Activated CD8-positive, alpha-beta memory T cell treated with anti-CD3 and anti-CD28 coated beads for 48 hours (primary cell): ENCODE data around the gene METTL24.
"Not testable (repeated sequence)": the region's sequence is repeated elsewhere in the genome, so short reads cannot be mapped to it uniquely, and the experiment has no call there.

ENCODE experiments used
- DNase-seq, 3 experiments: peaks; one replicate each; pipeline ENCODE4 v3.0.0-alpha.2; 2020; ENCODE audit warnings: low read depth in 2 of 3, low spot score in 2 of 3

The METTL24 gene

DNA sequence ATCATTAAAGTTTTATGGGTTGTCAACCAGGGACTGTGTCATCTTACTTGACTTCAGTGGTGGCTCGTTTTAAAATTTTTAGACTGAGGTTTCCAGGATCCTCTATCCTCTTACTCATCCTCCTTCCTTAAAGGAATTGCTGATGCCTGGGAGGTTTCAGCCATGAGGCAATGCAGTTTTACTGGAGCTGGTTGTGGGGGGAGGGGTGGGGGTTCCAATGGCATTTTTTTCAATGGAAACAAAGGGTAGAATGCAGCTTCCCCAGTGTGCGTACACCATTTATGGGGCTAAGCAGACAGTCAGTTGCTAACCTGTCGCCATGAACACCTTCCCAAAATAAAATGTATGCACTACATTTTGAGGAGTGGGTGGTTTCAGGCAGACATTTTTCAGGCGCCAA, 88.0 kb downstream of the METTL24 start:
- DNase-seq, result no peak

GRCh38 chr6:110269623-110270022, 88.5 kb downstream of the METTL24 start:
- DNase-seq, result no peak

GRCh38 chr6:110266996-110267395, 91.2 kb downstream of the METTL24 start:
- DNase-seq, result no peak

GRCh38 chr6:110265273-110265672, 92.9 kb downstream of the METTL24 start:
- no peak for DNase-seq

- DNase-seq, result no peak
These were observed 101.8 kb downstream of the METTL24 start for GRCh38 chr6:110256366-110256765.

DNA sequence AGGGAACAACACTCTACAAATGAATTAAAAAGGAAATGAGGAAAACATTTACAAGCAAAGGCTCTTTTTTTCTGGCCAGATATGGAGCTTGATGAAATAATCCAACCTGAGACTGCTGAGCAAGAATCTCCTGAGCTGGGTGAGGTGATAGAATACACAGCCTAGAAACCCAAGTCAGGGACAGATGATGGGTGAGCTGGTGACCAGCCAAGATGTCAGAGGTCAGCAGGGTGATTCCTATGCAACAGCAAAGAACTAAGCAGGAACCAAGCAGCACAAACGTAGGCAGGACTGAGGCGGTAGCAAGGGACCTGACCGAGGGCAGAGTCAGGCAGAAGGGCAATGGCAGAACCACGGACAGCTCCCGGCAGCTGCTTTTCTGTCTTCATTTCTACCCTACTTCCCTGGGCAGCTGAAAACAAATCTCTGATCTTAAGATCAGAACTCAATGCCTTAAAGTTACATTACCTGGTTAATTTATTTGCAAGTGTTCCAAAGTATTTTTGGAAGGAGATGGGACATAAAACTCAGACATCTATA, 102.9 kb downstream of the METTL24 start:
- DNase-seq, result no peak

GRCh38 chr6:110250838-110251237, 107.3 kb downstream of the METTL24 start:
- DNase-seq, result no peak

DNA sequence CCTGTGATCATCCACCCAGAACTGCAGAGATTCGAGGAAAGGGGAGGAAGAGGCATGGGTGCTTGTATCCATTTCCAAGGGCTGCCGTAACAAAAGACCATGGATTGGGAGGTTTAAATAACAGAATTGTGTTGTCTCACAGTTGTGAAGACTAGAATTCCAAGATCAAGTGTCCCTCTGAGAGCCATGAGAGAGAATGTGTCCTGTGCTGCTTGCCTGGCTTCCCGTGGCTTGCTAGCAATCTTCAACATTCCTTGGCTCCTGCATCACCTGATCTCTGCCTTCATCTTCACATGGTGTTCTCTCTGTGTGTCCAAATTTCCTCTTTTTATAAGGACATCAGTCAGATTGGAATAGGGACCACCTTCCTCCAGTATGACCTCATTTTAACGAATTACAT, 108.1 kb downstream of the METTL24 start:
- DNase-seq, result no peak

GRCh38 chr6:110246900-110247546, 111.1 kb downstream of the METTL24 start:
- no peak for DNase-seq

GRCh38 chr6:110246378-110246777, 111.8 kb downstream of the METTL24 start:
- DNase-seq, result no peak

- DNase-seq, result not testable (repeated sequence)
These were observed 113.5 kb downstream of the METTL24 start for GRCh38 chr6:110244621-110245020.

- no peak for DNase-seq
These were observed 118.4 kb downstream of the METTL24 start for GRCh38 chr6:110239526-110240274.

- not testable (repeated sequence) for DNase-seq
These were observed 122.1 kb downstream of the METTL24 start for GRCh38 chr6:110236007-110236406.

DNA sequence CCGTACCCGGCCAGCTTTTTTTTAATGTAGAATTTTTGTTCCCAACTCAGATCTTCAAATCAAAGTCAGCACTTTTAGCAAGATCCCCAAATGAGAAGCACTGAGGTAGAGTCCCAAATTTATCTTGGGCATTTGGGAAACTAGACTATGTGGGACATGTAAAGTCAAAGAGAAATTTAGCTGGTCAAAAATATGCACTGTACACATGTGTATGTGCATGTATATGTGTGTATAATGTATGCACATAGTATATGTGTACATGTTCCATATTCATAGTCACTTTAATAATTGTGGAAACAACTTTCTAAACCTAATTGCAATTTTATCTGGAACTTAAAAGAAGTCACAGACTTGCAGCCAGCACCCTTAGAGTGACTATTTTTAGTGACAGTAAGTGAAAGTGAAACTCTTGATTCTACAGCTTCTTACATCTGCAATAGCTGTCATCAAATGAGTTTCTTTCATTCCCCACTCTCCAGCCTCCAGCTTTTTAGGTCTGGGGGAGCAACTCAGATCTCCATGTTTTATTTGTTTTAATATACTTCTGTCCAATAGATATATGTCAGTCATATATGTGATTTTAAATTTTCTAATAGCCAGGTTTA, 124.3 kb downstream of the METTL24 start:
- DNase-seq, result no peak

DNA sequence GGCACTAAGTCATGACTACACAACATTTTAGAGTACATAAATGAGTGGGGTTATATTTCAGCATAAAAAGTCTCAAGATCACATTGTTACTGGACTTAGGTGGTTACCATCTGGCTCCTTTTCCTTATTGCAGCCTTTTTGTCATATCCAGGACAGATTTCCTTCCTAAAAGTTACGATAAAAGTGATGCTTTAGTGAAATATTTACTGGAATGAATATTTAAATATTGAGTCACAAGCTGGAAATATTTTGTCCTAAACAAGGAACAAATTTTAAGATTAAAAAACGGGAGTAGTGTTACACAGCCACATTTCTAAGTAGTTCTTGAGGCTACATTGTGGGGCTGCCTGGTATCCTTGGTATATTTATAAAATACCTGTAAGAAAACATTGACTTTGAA, 125.7 kb downstream of the METTL24 start:
- no peak for DNase-seq

DNA sequence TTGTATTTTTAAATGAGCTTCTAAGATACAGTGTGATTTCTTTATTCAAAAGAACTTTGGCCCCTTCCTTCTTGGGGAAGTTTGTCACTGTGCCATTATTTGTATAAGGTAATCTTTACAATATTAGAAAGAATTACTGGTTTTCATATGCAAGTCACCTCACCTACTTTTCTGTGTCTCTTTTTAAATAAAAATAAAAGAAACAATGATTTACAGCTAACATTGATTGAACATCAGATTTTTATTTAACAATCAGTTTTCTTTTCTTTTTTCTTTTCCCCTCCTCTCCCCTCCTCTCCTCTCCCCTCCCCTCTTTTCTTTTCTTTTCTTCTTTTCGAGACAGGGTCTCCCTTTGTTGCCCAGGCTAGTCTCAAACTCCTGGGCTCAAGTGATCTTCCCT, 131.9 kb downstream of the METTL24 start:
- DNase-seq, result no peak

DNA sequence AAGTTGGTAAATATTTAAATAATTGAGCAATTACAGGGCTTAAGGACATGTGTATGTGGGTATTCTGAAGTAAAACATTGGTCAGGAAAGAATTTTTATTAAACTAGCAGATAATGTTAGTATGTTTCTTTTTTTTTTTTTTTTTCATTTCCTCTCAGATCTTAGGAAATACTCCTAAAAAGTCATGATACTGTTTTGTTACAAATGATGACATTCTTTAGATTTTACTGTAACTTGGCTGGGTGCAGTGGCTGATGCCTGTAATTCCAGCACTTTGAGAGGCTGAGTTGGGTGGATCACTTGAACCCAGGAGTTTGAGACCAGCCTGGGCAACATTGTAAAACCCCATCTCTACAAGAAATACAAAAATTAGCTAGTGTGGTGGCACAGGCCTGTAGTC, 136.4 kb downstream of the METTL24 start:
- no peak for DNase-seq

GRCh38 chr6:110217266-110217665, 140.9 kb downstream of the METTL24 start:
- DNase-seq, result no peak

GRCh38 chr6:110216140-110216539, 142.0 kb downstream of the METTL24 start:
- DNase-seq, result no peak

DNA sequence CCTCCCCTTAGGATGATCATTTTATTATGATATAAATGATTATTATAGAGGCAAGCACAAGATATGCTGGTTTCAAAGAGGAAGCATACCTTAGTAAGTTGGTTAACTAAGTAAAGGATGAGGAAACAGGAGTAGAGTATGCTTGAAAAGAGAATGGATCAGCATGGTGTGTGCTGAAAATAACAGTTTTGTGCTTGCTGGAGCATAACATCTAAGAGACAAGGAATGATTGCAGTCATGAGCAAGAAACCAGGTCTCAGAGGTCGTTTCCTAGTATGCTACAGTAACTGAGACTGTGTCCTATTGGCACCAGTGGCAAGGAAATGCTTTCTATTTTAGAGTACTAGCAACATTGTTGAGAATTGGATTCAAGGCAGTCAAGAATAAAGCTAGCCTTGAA, 143.8 kb downstream of the METTL24 start:
- no peak for DNase-seq

- no peak for DNase-seq
These were observed 146.4 kb downstream of the METTL24 start for GRCh38 chr6:110211753-110212152.

- DNase-seq, result no peak
These were observed 150.5 kb downstream of the METTL24 start for GRCh38 chr6:110207652-110208051.
